ENCODE data around the gene TSPYL6.

Gene TSPYL6

DNA sequence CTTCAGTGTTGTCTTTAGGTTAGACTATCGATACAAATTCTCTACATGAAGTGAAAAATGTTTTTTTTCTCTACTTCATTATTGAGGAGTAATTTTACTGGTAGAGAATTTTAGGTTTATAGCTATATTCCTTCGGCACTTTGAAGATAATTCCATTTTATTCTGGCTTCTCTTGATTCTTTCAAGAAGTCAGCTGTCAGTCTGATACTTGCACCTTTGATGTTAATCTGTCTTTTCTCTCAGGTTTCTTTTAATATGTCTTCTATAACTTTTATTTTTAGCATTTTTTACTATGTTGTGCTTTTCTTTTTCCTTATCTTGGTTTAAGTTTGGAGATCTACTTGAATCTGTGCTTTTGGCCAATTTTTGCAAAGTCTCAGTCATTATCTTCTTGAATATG, 18.6 kb downstream of the TSPYL6 start:
- H3K4me3 ChIP-seq (ENCODE audit: low read length) = no peak overlapping the region
- no peak for TF ChIP-seq ZNF274 (IDR thresholded peaks at IDR 0.05; ENCODE audit: low read depth, low read length)

GRCh38 chr2:54233832-54234649, 22.0 kb downstream of the TSPYL6 start:
- H3K4me3 ChIP-seq (ENCODE audit: low read length) = no peak overlapping the region

GRCh38 chr2:54228945-54229344, 27.1 kb downstream of the TSPYL6 start:
- no peak overlapping the region for H3K4me3 ChIP-seq (ENCODE audit: low read length)
- TF ChIP-seq ZNF274 (IDR thresholded peaks at IDR 0.05; ENCODE audit: low read depth, low read length) = no peak

More at GRCh38 chr2:54233832-54234649, 22.0 kb downstream of the TSPYL6 start:
- no peak for TF ChIP-seq ZNF274 (IDR thresholded peaks at IDR 0.05; ENCODE audit: low read depth, low read length)

- H3K4me3 ChIP-seq (ENCODE audit: low read length) = no peak overlapping the region
These were observed 28.2 kb downstream of the TSPYL6 start for GRCh38 chr2:54227798-54228197.

DNA sequence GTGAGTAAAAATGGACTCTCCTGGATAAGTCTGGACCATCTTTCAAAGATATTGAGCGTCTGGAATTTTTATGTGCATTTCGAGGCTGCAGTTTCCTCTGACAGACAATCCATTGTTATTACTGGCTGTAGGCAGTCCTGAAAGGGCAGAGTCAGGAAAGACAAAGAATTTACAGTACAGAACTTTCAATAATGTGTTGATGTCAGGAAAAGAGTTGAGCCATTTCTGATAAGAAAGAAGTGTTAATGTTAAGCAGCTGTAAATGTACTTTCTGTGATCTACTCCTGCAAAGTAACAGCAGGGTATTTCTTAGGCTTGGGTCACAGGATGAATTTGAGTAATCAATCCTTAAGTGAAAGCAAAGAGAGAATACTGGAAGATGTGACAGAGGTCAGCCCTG, 29.8 kb downstream of the TSPYL6 start:
- TF ChIP-seq ZNF274 (IDR thresholded peaks at IDR 0.05; ENCODE audit: low read depth, low read length) = no peak
- no peak overlapping the region for H3K4me3 ChIP-seq (ENCODE audit: low read length)

More at GRCh38 chr2:54227798-54228197, 28.2 kb downstream of the TSPYL6 start:
- no peak for TF ChIP-seq ZNF274 (IDR thresholded peaks at IDR 0.05; ENCODE audit: low read depth, low read length)

DNA sequence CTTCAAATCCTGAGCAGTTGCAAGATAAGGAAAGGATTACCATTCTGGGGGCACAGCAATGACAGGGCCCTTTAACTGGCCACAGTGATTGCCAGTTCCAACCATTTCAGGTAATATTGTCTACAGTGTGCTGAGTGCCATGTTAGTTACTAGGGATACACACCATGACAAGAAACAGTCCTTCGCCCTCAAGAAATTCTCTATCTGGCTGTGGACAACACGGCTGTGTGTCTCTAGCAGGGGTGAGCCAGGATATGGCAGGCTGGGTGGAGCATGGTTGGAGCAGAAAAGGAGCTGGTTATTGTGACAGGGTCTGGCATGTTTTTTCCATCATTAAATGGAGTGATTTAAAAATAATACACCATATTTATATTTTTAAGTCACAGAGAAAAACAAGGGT, 31.0 kb downstream of the TSPYL6 start:
- H3K4me3 ChIP-seq (ENCODE audit: low read length) = no peak overlapping the region
- no peak for TF ChIP-seq ZNF274 (IDR thresholded peaks at IDR 0.05; ENCODE audit: low read depth, low read length)

- no peak overlapping the region for H3K4me3 ChIP-seq (ENCODE audit: low read length)
- no peak for TF ChIP-seq ZNF274 (IDR thresholded peaks at IDR 0.05; ENCODE audit: low read depth, low read length)
These were observed 42.9 kb downstream of the TSPYL6 start for GRCh38 chr2:54213082-54213481.

DNA sequence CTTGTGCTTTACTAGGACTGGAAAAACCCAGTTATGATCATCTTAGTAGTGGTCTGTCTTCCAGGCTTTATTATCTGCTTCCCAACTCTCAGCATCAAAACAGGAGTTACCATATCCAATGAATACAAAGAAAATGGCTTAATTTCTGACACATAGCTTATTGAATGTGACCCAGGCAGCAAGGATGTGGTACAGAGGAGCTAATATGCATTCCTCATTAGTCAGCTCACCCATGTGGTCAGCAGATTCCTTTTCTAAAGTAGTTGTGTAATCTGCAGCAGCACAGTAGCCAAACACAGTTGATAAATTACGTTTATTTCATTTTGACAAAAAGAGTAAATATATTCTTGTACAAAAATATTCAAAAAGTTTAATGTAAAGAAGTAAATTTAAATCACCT, 43.6 kb downstream of the TSPYL6 start:
- no peak overlapping the region for H3K4me3 ChIP-seq (ENCODE audit: low read length)
- TF ChIP-seq ZNF274 (IDR thresholded peaks at IDR 0.05; ENCODE audit: low read depth, low read length) = no peak

- no peak for TF ChIP-seq ZNF274 (IDR thresholded peaks at IDR 0.05; ENCODE audit: low read depth, low read length)
- no peak overlapping the region for H3K4me3 ChIP-seq (ENCODE audit: low read length)
These were observed 46.6 kb downstream of the TSPYL6 start for GRCh38 chr2:54209379-54209778.

DNA sequence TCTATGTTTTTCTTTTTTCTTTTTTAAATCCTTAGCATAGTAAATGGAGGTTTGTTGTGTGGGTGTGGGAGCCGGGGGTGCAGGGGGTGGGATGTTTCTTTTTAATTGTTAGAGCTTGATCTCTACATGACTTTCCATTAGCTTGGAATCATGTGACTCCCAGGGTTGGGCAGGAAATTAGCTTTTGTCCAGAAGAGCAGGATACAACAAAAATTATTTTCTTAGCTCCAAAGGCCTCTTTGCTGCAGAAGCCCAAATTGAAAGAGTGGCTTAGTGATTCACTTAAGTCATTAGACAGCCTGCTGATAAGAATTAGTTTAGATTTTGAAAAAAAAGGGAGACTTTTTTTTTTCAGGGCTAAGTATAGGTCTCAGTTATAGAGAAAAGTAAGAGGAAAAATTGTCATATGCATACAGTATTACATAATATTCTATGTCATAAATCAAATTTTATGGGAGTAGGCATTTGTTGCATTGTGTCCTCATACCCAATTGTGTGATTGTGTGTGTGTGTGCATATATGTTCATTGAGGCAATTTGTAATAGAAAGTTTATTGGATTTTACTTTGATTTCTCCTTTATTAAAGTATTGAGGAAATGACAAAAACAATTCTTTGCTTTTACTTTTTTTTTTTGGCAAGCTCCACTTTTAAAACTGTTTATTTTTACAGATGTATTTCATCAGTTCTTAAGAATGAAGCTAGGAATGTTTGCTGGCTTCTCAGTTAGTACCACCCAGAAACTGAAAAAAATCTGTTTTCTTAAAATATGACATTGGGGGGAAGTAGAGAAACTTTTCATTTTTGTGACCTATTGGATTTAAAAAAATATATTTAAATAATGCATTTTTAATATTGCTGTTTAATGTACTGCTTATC, 47.4 kb downstream of the TSPYL6 start:
- TF ChIP-seq ZNF274 (IDR thresholded peaks at IDR 0.05; ENCODE audit: low read depth, low read length) = no peak
- no peak overlapping the region for H3K4me3 ChIP-seq (ENCODE audit: low read length)

GRCh38 chr2:54207666-54208195, 48.3 kb downstream of the TSPYL6 start:
- no peak overlapping the region for H3K4me3 ChIP-seq (ENCODE audit: low read length)
- no peak for TF ChIP-seq ZNF274 (IDR thresholded peaks at IDR 0.05; ENCODE audit: low read depth, low read length)

- no peak overlapping the region for H3K4me3 ChIP-seq (ENCODE audit: low read length)
- TF ChIP-seq ZNF274 (IDR thresholded peaks at IDR 0.05; ENCODE audit: low read depth, low read length) = no peak
These were observed 49.4 kb downstream of the TSPYL6 start for GRCh38 chr2:54206596-54206995.

DNA sequence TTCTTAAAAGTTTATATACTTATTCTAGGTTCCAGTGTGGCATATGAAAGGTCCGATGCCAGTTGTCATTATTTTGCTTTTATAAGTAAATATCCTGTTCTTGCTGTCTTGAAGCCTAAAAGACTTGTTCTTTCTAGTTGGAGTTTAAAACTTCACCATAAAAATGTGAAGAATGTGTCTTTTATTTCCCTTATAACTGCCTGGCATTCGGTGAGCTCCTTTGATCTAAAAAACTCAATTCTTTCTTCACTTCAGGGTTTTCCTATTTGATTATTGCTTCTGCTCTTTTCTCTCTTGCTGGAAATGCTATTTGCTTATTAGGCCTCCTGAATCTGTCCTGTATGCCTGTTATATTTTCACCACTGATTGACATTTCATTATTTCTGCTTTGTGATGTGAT, 51.6 kb downstream of the TSPYL6 start:
- H3K4me3 ChIP-seq (ENCODE audit: low read length) = no peak overlapping the region
- no peak for TF ChIP-seq ZNF274 (IDR thresholded peaks at IDR 0.05; ENCODE audit: low read depth, low read length)

Data from GM08714 (cell line).